ENCODE data around the gene GPR37L1. TPM values are rescaled to one million over a fixed set of nuclear protein-coding genes. Genes with fewer than 3 reads are reported as not detected.

GPR37L1 gene
- total and polyA plus RNA-seq, 12 donors = 0.03 to 0.20 (median 0.05) TPM; not detected in 7

- Histone ChIP-seq H3K36me3 (no peaks in the 10 kb centered on the region), H3K9me3 (no peaks in the 10 kb centered on the region), H3K27me3 (peaks cover 0 to 24% (median 6%) of the 10 kb centered on the region in 7 donors), H3K4me3 (no peak overlapping the region), H3K27ac (no peak overlapping the region), H3K4me1 (peaks cover 0 to 6% (median 0%) of the 10 kb centered on the region in 9 donors)
- WGBS, 2 donors = 87 to 90% methylated on average over 7 of the region's 7 CpGs
- DNase-seq (no peak), ATAC-seq (no peak)
- intact Hi-C loops (cut with DNase I) = loop anchor here in 1 of 10 donors (5.0 kb wide), 1 partner anchor 536 kb away; no protein-coding TSS in a partner anchor
- TF ChIP-seq, protein P1, sequence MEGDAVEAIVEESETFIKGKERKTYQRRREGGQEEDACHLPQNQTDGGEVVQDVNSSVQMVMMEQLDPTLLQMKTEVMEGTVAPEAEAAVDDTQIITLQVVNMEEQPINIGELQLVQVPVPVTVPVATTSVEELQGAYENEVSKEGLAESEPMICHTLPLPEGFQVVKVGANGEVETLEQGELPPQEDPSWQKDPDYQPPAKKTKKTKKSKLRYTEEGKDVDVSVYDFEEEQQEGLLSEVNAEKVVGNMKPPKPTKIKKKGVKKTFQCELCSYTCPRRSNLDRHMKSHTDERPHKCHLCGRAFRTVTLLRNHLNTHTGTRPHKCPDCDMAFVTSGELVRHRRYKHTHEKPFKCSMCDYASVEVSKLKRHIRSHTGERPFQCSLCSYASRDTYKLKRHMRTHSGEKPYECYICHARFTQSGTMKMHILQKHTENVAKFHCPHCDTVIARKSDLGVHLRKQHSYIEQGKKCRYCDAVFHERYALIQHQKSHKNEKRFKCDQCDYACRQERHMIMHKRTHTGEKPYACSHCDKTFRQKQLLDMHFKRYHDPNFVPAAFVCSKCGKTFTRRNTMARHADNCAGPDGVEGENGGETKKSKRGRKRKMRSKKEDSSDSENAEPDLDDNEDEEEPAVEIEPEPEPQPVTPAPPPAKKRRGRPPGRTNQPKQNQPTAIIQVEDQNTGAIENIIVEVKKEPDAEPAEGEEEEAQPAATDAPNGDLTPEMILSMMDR (IDR thresholded peaks at IDR 0.05) = no peak
Observed at GRCh38 chr1:202181586-202181985, 58.9 kb downstream of the GPR37L1 start.

GRCh38 chr1:202182040-202182877 lies 59.5 kb downstream of the GPR37L1 start:
- WGBS, 2 donors = 86 to 92% methylated on average over 8 of the region's 8 CpGs
- intact Hi-C loops (cut with DNase I) = loop anchor here in 1 of 10 donors (5.0 kb wide), 1 partner anchor 535 kb away; no protein-coding TSS in a partner anchor
- Histone ChIP-seq H3K27ac (no peak overlapping the region), H3K9me3 (no peaks in the 10 kb centered on the region), H3K4me1 (peaks cover 0 to 6% (median 0%) of the 10 kb centered on the region in 9 donors), H3K27me3 (peaks cover 0 to 24% (median 6%) of the 10 kb centered on the region in 7 donors), H3K4me3 (no peak overlapping the region), H3K36me3 (no peaks in the 10 kb centered on the region)
- DNase-seq (no peak), ATAC-seq (no peak)
- TF ChIP-seq, protein P1 (IDR thresholded peaks at IDR 0.05) = no peak

Other genes starting within 250 kb of the GPR37L1 start
- gene SHISA4, start 234.0 kb upstream of the GPR37L1 start, total RNA-seq = 100 to 1,000 TPM; 104 to 214 (median 130) TPM
- 10 to 100 TPM; 72.6 to 75.8 TPM for gene SHISA4, start 234.0 kb upstream of the GPR37L1 start, polyA plus RNA-seq
- gene LMOD1, start 176.4 kb upstream of the GPR37L1 start, total RNA-seq = 10 to 100 TPM in 4 of 10 donors, 1 to 10 TPM in 6; 3.6 to 15.2 (median 9.6) TPM
- gene LMOD1, start 176.4 kb upstream of the GPR37L1 start, polyA plus RNA-seq = 10 to 100 TPM in 1 of 2 donors, 1 to 10 TPM in 1; 9.9 to 22.7 TPM
- 100 to 1,000 TPM in 2 of 10 donors, 10 to 100 TPM in 8; 71.1 to 113 (median 88.9) TPM for gene TIMM17A, start 167.4 kb upstream of the GPR37L1 start, total RNA-seq
- 100 to 1,000 TPM in 1 of 2 donors, 10 to 100 TPM in 1; 49.7 to 105 TPM for gene TIMM17A, start 167.4 kb upstream of the GPR37L1 start, polyA plus RNA-seq
- gene RNPEP, start 140.3 kb upstream of the GPR37L1 start, total RNA-seq = 10 to 100 TPM; 11.1 to 27.4 (median 15.7) TPM
- gene RNPEP, start 140.3 kb upstream of the GPR37L1 start, polyA plus RNA-seq = 10 to 100 TPM; 13.8 to 24.0 TPM
- gene ELF3, start 112.3 kb upstream of the GPR37L1 start, total RNA-seq = 100 to 1,000 TPM in 1 of 10 donors, 10 to 100 TPM in 1, 1 to 10 TPM in 3, under 1 TPM in 3, not detected in 2; 0.09 to 255 (median 1.4) TPM
- gene ELF3, start 112.3 kb upstream of the GPR37L1 start, polyA plus RNA-seq = 1 to 10 TPM in 1 of 2 donors, under 1 TPM in 1; 0.51 to 2.7 TPM
- 10 to 100 TPM; 70.9 to 92.7 (median 83.4) TPM for gene ARL8A, start 21.8 kb downstream of the GPR37L1 start, total RNA-seq
- 10 to 100 TPM; 21.5 to 29.6 TPM for gene ARL8A, start 21.8 kb downstream of the GPR37L1 start, polyA plus RNA-seq
- gene PTPN7, start 37.7 kb downstream of the GPR37L1 start, total RNA-seq = 1 to 10 TPM in 2 of 10 donors, under 1 TPM in 8; 0.09 to 6.2 (median 0.47) TPM
- under 1 TPM; 0.32 to 0.51 TPM for gene PTPN7, start 37.7 kb downstream of the GPR37L1 start, polyA plus RNA-seq
- 10 to 100 TPM in 2 of 10 donors, 1 to 10 TPM in 3, under 1 TPM in 5; 0.19 to 13.5 (median 1.0) TPM for gene LGR6, start 70.9 kb downstream of the GPR37L1 start, total RNA-seq
- gene LGR6, start 70.9 kb downstream of the GPR37L1 start, polyA plus RNA-seq = 1 to 10 TPM; 3.2 to 3.7 TPM
- gene UBE2T, start 219.0 kb downstream of the GPR37L1 start, total RNA-seq = 10 to 100 TPM in 5 of 10 donors, 1 to 10 TPM in 5; 7.4 to 16.2 (median 10.2) TPM
- gene UBE2T, start 219.0 kb downstream of the GPR37L1 start, polyA plus RNA-seq = 10 to 100 TPM in 1 of 2 donors, 1 to 10 TPM in 1; 3.2 to 35.8 TPM
- gene PPP1R12B, start 225.8 kb downstream of the GPR37L1 start, total RNA-seq = 100 to 1,000 TPM; 447 to 969 (median 632) TPM
- 10 to 100 TPM; 16.5 to 64.4 TPM for gene PPP1R12B, start 225.8 kb downstream of the GPR37L1 start, polyA plus RNA-seq